Esophagus muscularis mucosa (tissue), 3 donors: Measurements from ENCODE around the gene VBP1.

ENCODE experiments used
- POLR2A ChIP-seq: fragments of 450-650 bp; IDR thresholded peaks from one replicate; pipeline ENCODE4 v1.6.1; 2017; ENCODE audit warnings: antibody characterized with exemption, moderate library complexity, mild to moderate bottlenecking, low read depth
- TF ChIP-seq, protein P1 (sequence below), 3 experiments: fragments of 200-600 bp in 2 of 3; fragments of 450-650 bp in 1 of 3; sonication (generic) in 2 of 3; IDR thresholded peaks; one replicate each; pipeline ENCODE4 v1.5.1; 2017 to 2019; ENCODE audit warnings: antibody characterized with exemption in 3 of 3, mild to moderate bottlenecking in 2 of 3, moderate library complexity in 1 of 3

- TF ChIP-seq, protein P1, sequence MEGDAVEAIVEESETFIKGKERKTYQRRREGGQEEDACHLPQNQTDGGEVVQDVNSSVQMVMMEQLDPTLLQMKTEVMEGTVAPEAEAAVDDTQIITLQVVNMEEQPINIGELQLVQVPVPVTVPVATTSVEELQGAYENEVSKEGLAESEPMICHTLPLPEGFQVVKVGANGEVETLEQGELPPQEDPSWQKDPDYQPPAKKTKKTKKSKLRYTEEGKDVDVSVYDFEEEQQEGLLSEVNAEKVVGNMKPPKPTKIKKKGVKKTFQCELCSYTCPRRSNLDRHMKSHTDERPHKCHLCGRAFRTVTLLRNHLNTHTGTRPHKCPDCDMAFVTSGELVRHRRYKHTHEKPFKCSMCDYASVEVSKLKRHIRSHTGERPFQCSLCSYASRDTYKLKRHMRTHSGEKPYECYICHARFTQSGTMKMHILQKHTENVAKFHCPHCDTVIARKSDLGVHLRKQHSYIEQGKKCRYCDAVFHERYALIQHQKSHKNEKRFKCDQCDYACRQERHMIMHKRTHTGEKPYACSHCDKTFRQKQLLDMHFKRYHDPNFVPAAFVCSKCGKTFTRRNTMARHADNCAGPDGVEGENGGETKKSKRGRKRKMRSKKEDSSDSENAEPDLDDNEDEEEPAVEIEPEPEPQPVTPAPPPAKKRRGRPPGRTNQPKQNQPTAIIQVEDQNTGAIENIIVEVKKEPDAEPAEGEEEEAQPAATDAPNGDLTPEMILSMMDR (IDR thresholded peaks at IDR 0.05) = no peak
- TF ChIP-seq POLR2A = no peak
Measured at GRCh38 chrX:155270969-155271368, 54.7 kb downstream of the VBP1 start.
